Sigmoid colon (tissue), 7 donors: Measurements from ENCODE around the gene TVP23C. TPM values are rescaled to one million over a fixed set of nuclear protein-coding genes. Genes with fewer than 3 reads are reported as not detected.
A peak's percentile ranks its signal among the peaks of the same experiment; 100 is the strongest.

Source experiments
- DNase-seq: peaks from one replicate; pipeline ENCODE4 v3.0.0-alpha.2; 2019
- H3K27ac ChIP-seq, 4 donors: fragments of 200-600 bp; sonication (generic); one replicate each; pipeline ENCODE4 v1.5.1; 2016 to 2019; ENCODE audit warnings: mild to moderate bottlenecking in 1 of 4
- H3K27me3 ChIP-seq, 3 donors: fragments of 200-600 bp; sonication (generic); one replicate each; pipeline ENCODE4 v1.5.1; 2019; ENCODE audit warnings: mild to moderate bottlenecking in 1 of 3
- H3K36me3 ChIP-seq, 4 donors: fragments of 200-600 bp; sonication (generic); one replicate each; pipeline ENCODE4 v1.5.1; 2016 to 2019
- H3K4me1 ChIP-seq, 4 donors: fragments of 200-600 bp; sonication (generic); one replicate each; pipeline ENCODE4 v1.5.1; 2017 to 2019
- H3K4me3 ChIP-seq, 4 donors: fragments of 200-600 bp; sonication (generic); one replicate each; pipeline ENCODE4 v1.5.1; 2017 to 2019; ENCODE audit warnings: mild to moderate bottlenecking in 2 of 4, moderate library complexity in 1 of 4
- H3K9me3 ChIP-seq, 4 donors: fragments of 200-600 bp in 3 of 4; sonication (generic) in 3 of 4; one replicate each; pipeline versions ENCODE4 v1.5.1 to v1.6.1; 2013 to 2019
- EP300 ChIP-seq, 4 donors: sonication (generic); formaldehyde crosslinking; IDR thresholded peaks; one replicate each; pipeline ENCODE4 v1.6.1; 2017; ENCODE audit warnings: antibody characterized with exemption in 4 of 4
- POLR2A ChIP-seq, 2 donors: fragments of 450-650 bp; IDR thresholded peaks; one replicate each; pipeline ENCODE4 v1.6.1; 2016; ENCODE audit warnings: antibody characterized with exemption in 2 of 2, mild to moderate bottlenecking in 2 of 2, moderate library complexity in 2 of 2
- POLR2AphosphoS5 ChIP-seq, 4 donors: sonication (generic); formaldehyde crosslinking; IDR thresholded peaks; one replicate each; pipeline ENCODE4 v1.6.1; 2017; ENCODE audit warnings: antibody characterized with exemption in 4 of 4
- WGBS, 2 donors: extraction: QIAGEN DNeasy Blood & Tissue Kit; methylation state at CpG; one replicate each; pipeline ENCODE4 v1.1.7; 2013; 5-methylcytosine and 5-hydroxymethylcytosine counted together
- intact Hi-C: fragments of 100-400 bp; cut with DNase I; formaldehyde crosslinking; loops from one replicate; pipeline ENCODE4 v1.15.1; 2023
- polyA plus RNA-seq, 3 donors: library from polyadenylated mRNA; stranded (reverse); fragments of 200-250 nt; gene quantifications; one replicate each; pipeline ENCODE4 v1.2.3, GENCODE V29; 2013
- total RNA-seq, 4 donors: library from RNA; depleted of rRNA; stranded (reverse); fragments of >200 nt; gene quantifications; one replicate each; pipeline ENCODE4 v1.1.0, GENCODE V29; 2016
- TF ChIP-seq, protein P1 (sequence below), 4 experiments: fragments of 450-650 bp in 3 of 4; fragments of 200-600 bp in 1 of 4; IDR thresholded peaks; one replicate each; pipeline ENCODE4 v1.5.1; 2016 to 2019; ENCODE audit warnings: antibody characterized with exemption in 4 of 4, mild to moderate bottlenecking in 3 of 4, moderate library complexity in 2 of 4
- donor health status: healthy with polysubstance abuse.
- donor health status: Bipolar disorder and iron deficiency.
- donor health status: healthy.

Gene TVP23C
- total and polyA plus RNA-seq, 7 donors, result 1.4 to 18.1 (median 9.4) TPM; not detected in 1

DNA sequence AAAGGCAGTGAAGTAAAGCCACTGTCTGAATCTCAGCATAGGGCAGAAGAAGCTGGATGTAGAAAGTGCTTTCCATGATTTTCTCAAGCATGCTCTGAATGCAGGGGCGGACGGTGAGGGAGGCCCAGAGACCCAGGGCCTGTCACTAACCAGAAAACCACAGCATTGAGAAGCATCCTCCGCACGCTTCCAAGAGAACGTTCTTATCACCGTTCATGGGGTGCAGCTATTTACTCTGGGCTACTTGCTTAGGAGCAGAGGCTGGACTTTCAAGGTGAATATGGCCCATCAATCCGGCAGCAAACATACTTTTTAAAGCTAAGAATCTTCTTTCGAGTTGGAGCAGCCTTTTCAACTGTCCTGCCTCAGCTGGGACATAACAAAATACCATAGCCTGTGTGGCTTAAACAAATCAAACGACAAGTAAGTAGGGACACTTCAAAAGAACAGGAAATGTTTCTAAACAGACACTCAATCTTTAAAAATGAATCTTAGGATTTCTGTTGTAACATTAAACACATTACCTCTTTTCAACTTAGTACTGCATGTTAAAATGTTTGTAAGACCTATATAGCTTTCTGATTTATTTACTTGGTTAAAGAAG, 49.3 kb downstream of the TVP23C start:
- no peaks in the 10 kb centered on the region for H3K27me3 ChIP-seq
- TF ChIP-seq, protein P1, sequence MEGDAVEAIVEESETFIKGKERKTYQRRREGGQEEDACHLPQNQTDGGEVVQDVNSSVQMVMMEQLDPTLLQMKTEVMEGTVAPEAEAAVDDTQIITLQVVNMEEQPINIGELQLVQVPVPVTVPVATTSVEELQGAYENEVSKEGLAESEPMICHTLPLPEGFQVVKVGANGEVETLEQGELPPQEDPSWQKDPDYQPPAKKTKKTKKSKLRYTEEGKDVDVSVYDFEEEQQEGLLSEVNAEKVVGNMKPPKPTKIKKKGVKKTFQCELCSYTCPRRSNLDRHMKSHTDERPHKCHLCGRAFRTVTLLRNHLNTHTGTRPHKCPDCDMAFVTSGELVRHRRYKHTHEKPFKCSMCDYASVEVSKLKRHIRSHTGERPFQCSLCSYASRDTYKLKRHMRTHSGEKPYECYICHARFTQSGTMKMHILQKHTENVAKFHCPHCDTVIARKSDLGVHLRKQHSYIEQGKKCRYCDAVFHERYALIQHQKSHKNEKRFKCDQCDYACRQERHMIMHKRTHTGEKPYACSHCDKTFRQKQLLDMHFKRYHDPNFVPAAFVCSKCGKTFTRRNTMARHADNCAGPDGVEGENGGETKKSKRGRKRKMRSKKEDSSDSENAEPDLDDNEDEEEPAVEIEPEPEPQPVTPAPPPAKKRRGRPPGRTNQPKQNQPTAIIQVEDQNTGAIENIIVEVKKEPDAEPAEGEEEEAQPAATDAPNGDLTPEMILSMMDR (IDR thresholded peaks at IDR 0.05), result no peak
- TF ChIP-seq POLR2A (IDR thresholded peaks at IDR 0.05) (no peak), EP300 (IDR thresholded peaks at IDR 0.05) (no peak), POLR2AphosphoS5 (IDR thresholded peaks at IDR 0.05) (no peak)

DNA sequence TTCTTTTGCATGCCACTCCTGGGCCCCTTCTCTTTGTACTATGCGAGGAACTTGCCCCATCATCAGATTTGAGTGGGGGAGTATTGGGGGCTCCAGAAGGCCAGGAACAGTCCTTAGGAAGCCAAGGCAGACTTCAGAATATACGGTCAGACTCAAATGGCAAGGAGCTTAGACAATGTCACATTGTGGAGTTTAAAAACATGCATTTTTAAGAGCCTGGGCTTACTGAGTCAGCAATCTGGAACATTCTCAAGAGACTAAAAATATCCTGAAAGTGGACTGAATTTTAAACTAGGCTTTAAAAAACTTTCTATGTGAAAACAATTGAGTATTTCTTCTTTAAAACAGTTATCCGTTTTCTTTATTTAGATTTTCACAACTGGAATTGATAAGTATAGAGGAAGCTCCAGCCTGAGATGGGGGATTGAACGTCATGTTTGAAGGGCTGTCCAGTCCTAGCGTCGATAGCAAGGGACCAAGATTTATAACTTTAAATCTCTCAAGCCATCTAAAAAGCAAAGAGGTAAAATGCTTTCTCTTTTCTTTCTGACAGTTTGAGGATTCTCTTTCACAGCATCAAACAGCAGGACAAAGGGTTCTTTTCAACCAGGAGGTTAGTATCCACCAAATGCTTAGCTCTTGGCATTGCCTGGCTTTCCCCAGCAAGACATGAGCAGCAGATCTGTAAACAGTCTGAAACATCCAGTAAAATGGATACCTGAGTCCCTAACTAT, 50.1 kb downstream of the TVP23C start:
- Histone ChIP-seq H3K4me3 (no peak overlapping the region), H3K36me3 (peaks cover 0 to 10% (median 0%) of the 10 kb centered on the region in 4 donors), H3K4me1 (peaks cover 0 to 28% (median 17%) of the 10 kb centered on the region in 4 donors), H3K27ac (peak overlapping the region; percentile 43 to 63 (median 62)), H3K27me3 (no peaks in the 10 kb centered on the region), H3K9me3 (no peaks in the 10 kb centered on the region)
- DNase-seq, result no peak
- WGBS, 2 donors, result 75 to 86% methylated on average over 6 of the region's 6 CpGs
- intact Hi-C loops, result no loop called here
- no peak for TF ChIP-seq POLR2AphosphoS5 (IDR thresholded peaks at IDR 0.05)
- no peak for TF ChIP-seq POLR2A (IDR thresholded peaks at IDR 0.05)
- TF ChIP-seq, protein P1 (IDR thresholded peaks at IDR 0.05), result no peak
- no peak for TF ChIP-seq EP300 (IDR thresholded peaks at IDR 0.05)

More for the DNA sequence above, 49.3 kb downstream of the TVP23C start:
- Histone ChIP-seq H3K27ac (peak overlapping the region; percentile 43 to 63 (median 62)), H3K4me1 (peaks cover 0 to 28% (median 17%) of the 10 kb centered on the region in 4 donors), H3K36me3 (peaks cover 0 to 10% (median 0%) of the 10 kb centered on the region in 4 donors), H3K9me3 (no peaks in the 10 kb centered on the region), H3K4me3 (no peak overlapping the region)
- WGBS, 2 donors, result 38 to 66% methylated on average over 9 of the region's 9 CpGs
- no peak for DNase-seq
- intact Hi-C loops, result no loop called here

DNA sequence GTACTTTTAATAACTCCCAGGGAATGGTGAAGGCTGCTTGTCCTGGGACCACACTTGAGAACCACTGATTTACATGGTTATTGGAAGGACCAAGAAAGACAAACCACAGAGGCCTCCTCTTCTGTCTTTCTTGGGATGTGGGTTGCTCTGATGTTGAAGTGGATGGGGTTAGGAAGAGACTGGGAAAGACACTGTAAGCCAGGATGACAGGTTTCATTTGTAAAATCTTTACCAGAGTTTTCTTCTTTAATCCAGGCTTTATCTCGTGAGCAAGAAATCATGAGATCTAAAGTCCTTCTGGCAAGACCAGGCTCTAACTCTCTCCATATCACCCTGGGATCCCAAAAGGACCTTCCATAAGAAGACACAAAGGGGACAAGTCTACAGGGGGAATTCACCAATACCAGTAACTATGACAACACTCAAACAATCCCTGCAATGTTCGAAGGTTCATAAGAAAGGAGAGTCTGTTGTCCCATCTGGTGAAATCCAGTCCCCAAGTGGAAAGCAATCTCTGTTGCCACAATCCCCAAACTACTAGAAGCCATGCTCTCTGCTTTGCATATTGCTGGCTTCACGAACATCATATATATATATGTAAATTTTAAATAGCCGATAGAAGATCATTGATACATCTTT, 51.1 kb downstream of the TVP23C start:
- Histone ChIP-seq H3K9me3 (no peaks in the 10 kb centered on the region), H3K27me3 (no peaks in the 10 kb centered on the region), H3K36me3 (peaks cover 0 to 10% (median 0%) of the 10 kb centered on the region in 4 donors), H3K4me3 (no peak overlapping the region), H3K4me1 (peaks cover 0 to 28% (median 17%) of the 10 kb centered on the region in 4 donors), H3K27ac (peak overlapping the region in 3 of 4 donors; percentile 43 to 63 (median 61))
- no peak for DNase-seq
- TF ChIP-seq, protein P1 (IDR thresholded peaks at IDR 0.05), result no peak
- TF ChIP-seq POLR2A (IDR thresholded peaks at IDR 0.05) (no peak), EP300 (IDR thresholded peaks at IDR 0.05) (no peak), POLR2AphosphoS5 (IDR thresholded peaks at IDR 0.05) (no peak)
- 94 to 96% methylated on average over 4 of the region's 4 CpGs for WGBS, 2 donors
- intact Hi-C loops, result no loop called here

DNA sequence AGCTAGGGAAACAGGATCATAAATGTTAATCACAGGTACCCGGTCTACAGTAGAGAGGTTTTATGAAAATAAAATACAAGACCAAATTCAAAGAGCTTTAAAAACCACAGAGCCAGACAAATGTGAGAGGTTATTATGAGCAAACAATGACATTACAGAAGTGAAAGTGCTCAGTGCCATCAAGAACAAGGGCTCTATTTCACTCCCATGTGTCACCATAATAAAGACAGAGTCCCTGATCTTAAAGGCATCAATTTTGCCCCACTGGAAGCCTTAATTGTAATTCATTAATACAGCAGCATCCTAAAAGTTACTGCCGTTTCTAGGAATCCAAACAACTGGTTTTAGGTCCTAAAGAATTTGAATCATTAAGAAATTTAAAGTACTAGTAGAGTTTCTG, 52.1 kb downstream of the TVP23C start:
- Histone ChIP-seq H3K9me3 (no peaks in the 10 kb centered on the region), H3K27ac (no peak overlapping the region), H3K36me3 (peaks cover 0 to 10% (median 0%) of the 10 kb centered on the region in 4 donors), H3K27me3 (no peaks in the 10 kb centered on the region), H3K4me1 (peaks cover 0 to 28% (median 17%) of the 10 kb centered on the region in 4 donors), H3K4me3 (no peak overlapping the region)
- no peak for DNase-seq
- 23 to 57% methylated on average over 2 of the region's 2 CpGs for WGBS, 2 donors
- intact Hi-C loops, result no loop called here
- TF ChIP-seq POLR2A (IDR thresholded peaks at IDR 0.05) (no peak), POLR2AphosphoS5 (IDR thresholded peaks at IDR 0.05) (no peak), EP300 (IDR thresholded peaks at IDR 0.05) (no peak)
- TF ChIP-seq, protein P1 (IDR thresholded peaks at IDR 0.05), result no peak
